ENCODE data around the gene SUPV3L1. TPM values are rescaled to one million over a fixed set of nuclear protein-coding genes. Genes with fewer than 3 reads are reported as not detected.

SUPV3L1 gene
- total RNA-seq, 2 experiments from 2014 or later, result 78.1 to 78.7 TPM

DNA sequence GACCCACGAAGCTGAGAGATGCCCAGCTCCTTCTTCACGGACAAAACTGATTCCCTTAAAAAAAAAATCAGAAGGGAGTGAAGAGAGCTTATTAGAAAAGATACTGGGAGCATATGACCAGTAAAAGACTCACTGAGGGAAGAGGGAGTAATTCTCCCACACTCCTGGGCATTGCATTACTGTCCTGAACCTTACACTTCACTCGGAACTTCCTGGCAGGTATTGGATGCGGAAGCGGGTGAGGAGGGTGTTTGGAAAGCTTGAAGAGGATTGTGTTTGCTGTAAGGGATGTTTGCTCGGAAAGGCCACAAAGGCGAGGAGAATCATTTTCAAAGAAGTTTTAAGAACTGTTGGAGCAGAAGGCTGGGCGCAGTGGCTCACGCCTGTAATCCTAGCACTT lies 40.5 kb downstream of the SUPV3L1 start:
- no peak for ATAC-seq (ENCODE audit: poor library complexity)
- peaks cover 37% of the 10 kb centered on the region for H3K4me1 Mint-ChIP-seq (ENCODE audit: low read depth)
- H3K27me3 Mint-ChIP-seq, result no peaks in the 10 kb centered on the region
- H3K4me3 ChIP-seq (ENCODE audit: low read length), result no peak overlapping the region
- H3K27ac ChIP-seq (ENCODE audit: low read depth in 1 of 2, low read length in 2 of 2), result no peak overlapping the region
- no peaks in the 10 kb centered on the region for H3K9me3 Mint-ChIP-seq
- no peaks in the 10 kb centered on the region for H3K36me3 ChIP-seq (ENCODE audit: insufficient read depth, low read length)
- POLR2A ChIA-PET, result no interaction called here
- no peak overlapping the region for H3K27ac Mint-ChIP-seq
- CTCF ChIA-PET, result no interaction called here
- H3K4me1 ChIP-seq (ENCODE audit: insufficient read depth, low read length), result peaks cover 37% of the 10 kb centered on the region
- H3K27me3 ChIP-seq (ENCODE audit: control insufficient read depth in 1 of 2, insufficient read depth in 2 of 2, low read length in 2 of 2), result no peaks in the 10 kb centered on the region
- H3K9me3 ChIP-seq (ENCODE audit: control insufficient read depth in 1 of 2, insufficient read depth in 1 of 2, low read length in 2 of 2), result no peaks in the 10 kb centered on the region
- DNase-seq, result no peak
- no peaks in the 10 kb centered on the region for H3K36me3 Mint-ChIP-seq (ENCODE audit: low read depth)
- TF ChIP-seq, protein P1, sequence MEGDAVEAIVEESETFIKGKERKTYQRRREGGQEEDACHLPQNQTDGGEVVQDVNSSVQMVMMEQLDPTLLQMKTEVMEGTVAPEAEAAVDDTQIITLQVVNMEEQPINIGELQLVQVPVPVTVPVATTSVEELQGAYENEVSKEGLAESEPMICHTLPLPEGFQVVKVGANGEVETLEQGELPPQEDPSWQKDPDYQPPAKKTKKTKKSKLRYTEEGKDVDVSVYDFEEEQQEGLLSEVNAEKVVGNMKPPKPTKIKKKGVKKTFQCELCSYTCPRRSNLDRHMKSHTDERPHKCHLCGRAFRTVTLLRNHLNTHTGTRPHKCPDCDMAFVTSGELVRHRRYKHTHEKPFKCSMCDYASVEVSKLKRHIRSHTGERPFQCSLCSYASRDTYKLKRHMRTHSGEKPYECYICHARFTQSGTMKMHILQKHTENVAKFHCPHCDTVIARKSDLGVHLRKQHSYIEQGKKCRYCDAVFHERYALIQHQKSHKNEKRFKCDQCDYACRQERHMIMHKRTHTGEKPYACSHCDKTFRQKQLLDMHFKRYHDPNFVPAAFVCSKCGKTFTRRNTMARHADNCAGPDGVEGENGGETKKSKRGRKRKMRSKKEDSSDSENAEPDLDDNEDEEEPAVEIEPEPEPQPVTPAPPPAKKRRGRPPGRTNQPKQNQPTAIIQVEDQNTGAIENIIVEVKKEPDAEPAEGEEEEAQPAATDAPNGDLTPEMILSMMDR (IDR thresholded peaks at IDR 0.05), result no peak
- intact Hi-C loops (cut with DNase I, micrococcal nuclease), result loop anchor here (5.0 to 10.0 kb wide), 2 partner anchors 38 to 216 kb away; partner anchors contain the start of gene SUPV3L1 (in 1 of the 2)
- H3K4me3 Mint-ChIP-seq, result no peak overlapping the region

DNA sequence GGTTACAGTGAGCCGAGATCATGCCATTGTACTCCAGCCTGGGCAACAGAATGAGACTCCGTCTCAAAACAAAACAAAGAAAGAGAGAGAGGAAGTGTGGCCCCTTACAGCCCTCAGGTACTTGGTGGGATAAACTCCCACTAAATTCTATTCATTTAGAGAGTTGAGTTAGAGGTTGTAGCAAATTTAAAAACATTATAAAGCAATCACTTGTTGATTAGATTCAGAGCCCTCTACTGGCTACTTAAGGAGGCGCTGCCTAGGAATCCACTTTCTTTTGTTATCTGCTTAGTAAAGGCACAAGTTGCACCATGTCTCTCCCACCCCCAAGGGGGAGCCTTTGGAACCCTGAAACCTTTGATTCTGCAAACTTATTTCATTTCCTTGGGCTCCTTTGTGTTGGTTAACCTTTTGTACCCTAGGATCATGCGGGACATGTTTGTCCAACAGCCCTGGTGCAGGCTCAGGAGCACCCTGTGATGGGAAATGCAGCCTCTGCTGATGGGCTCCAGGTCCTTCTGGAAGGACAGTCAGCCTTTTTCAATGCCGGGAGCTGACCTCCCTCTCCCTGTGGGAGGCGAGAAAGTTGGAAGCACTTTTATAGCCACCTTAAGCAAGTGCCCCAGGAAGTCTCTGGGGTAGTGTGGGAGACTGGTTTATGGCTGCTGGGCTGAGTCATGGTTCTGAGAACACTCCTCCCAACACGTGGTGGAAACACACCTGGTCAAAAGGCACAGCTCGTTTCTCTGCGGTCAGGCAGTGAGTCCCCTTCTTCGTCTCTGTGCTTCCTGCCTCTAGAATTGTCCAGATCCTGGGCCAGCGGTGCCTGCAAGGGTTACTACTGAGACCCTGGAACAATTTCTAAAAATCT lies 42.4 kb downstream of the SUPV3L1 start:
- intact Hi-C loops (cut with DNase I, micrococcal nuclease), result loop anchor here (5.0 to 10.0 kb wide), 2 partner anchors 40 to 218 kb away; partner anchors contain the start of gene SUPV3L1 (in 1 of the 2)
- TF ChIP-seq, protein P1 (IDR thresholded peaks at IDR 0.05), result peak; percentile 87
- Mint-ChIP-seq H3K9me3 (no peaks in the 10 kb centered on the region), H3K36me3 (ENCODE audit: low read depth) (no peaks in the 10 kb centered on the region), H3K4me3 (peak overlapping the region; percentile 55), H3K27me3 (no peaks in the 10 kb centered on the region), H3K27ac (peak overlapping the region; percentile 67), H3K4me1 (ENCODE audit: low read depth) (peaks cover 35% of the 10 kb centered on the region)
- ATAC-seq (ENCODE audit: poor library complexity) (peak; percentile 85), DNase-seq (peak; percentile 24 to 88 (median 45))
- Histone ChIP-seq H3K4me1 (ENCODE audit: insufficient read depth, low read length) (peaks cover 45% of the 10 kb centered on the region), H3K9me3 (ENCODE audit: control insufficient read depth in 1 of 2, insufficient read depth in 1 of 2, low read length in 2 of 2) (no peaks in the 10 kb centered on the region), H3K27me3 (ENCODE audit: control insufficient read depth in 1 of 2, insufficient read depth in 2 of 2, low read length in 2 of 2) (no peaks in the 10 kb centered on the region), H3K27ac (ENCODE audit: low read depth in 1 of 2, low read length in 2 of 2) (peak overlapping the region in 1 of 2 donors; percentile 25), H3K36me3 (ENCODE audit: insufficient read depth, low read length) (no peaks in the 10 kb centered on the region), H3K4me3 (ENCODE audit: low read length) (peak overlapping the region; percentile 19)
- ChIA-PET CTCF (interaction anchor here (0.8 kb wide), 1 partner anchor 11 kb away, joined by 3 read pairs; no protein-coding TSS in a partner anchor), POLR2A (interaction anchor here (0.7 to 1.0 kb wide), 2 partner anchors 10 to 97 kb away, joined by 3 to 4 read pairs; no protein-coding TSS in a partner anchor)

DNA sequence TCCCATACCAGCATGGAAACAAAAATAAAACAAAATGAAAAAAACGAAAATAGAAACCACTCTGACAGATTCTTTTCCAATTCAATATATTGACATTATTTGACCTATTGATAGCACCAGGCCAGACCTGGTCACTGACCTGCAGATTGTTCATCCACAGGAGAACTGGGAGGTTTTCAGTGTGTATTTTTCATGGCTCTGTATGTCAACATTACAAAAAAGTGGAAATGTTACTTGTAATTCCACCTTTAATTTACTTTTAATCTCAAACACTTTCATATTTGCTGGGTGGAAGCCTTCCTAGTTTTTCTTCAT lies 43.0 kb downstream of the SUPV3L1 start:
- POLR2A ChIA-PET, result interaction anchor here (0.7 to 1.0 kb wide), 2 partner anchors 10 to 96 kb away, joined by 3 to 4 read pairs; no protein-coding TSS in a partner anchor
- H3K4me1 Mint-ChIP-seq (ENCODE audit: low read depth), result peaks cover 41% of the 10 kb centered on the region
- Histone ChIP-seq H3K4me1 (ENCODE audit: insufficient read depth, low read length) (peaks cover 51% of the 10 kb centered on the region), H3K27me3 (ENCODE audit: control insufficient read depth in 1 of 2, insufficient read depth in 2 of 2, low read length in 2 of 2) (no peaks in the 10 kb centered on the region), H3K9me3 (ENCODE audit: control insufficient read depth in 1 of 2, insufficient read depth in 1 of 2, low read length in 2 of 2) (no peaks in the 10 kb centered on the region), H3K27ac (ENCODE audit: low read depth in 1 of 2, low read length in 2 of 2) (peak overlapping the region in 1 of 2 donors; percentile 25), H3K36me3 (ENCODE audit: insufficient read depth, low read length) (no peaks in the 10 kb centered on the region), H3K4me3 (ENCODE audit: low read length) (peak overlapping the region; percentile 19)
- H3K36me3 Mint-ChIP-seq (ENCODE audit: low read depth), result no peaks in the 10 kb centered on the region
- peak overlapping the region; percentile 36 for H3K4me3 Mint-ChIP-seq
- no peak for DNase-seq
- no peak for ATAC-seq (ENCODE audit: poor library complexity)
- intact Hi-C loops (cut with DNase I, micrococcal nuclease), result loop anchor here (5.0 to 10.0 kb wide), 2 partner anchors 41 to 218 kb away; partner anchors contain the start of gene SUPV3L1 (in 1 of the 2)
- CTCF ChIA-PET, result interaction anchor here (0.8 kb wide), 1 partner anchor 10 kb away, joined by 3 read pairs; no protein-coding TSS in a partner anchor
- TF ChIP-seq, protein P1 (IDR thresholded peaks at IDR 0.05), result no peak
- peak overlapping the region; percentile 67 for H3K27ac Mint-ChIP-seq
- no peaks in the 10 kb centered on the region for H3K9me3 Mint-ChIP-seq
- H3K27me3 Mint-ChIP-seq, result no peaks in the 10 kb centered on the region

All from CD4-positive, alpha-beta T cell (primary cell).